ENCODE results near the gene YARS1. TPM values are rescaled to one million over a fixed set of nuclear protein-coding genes. Genes with fewer than 3 reads are reported as not detected.

The YARS1 gene
- total RNA-seq, 1 experiment from 2014 or later, result 194 TPM

GRCh38 chr1:32865639-32866405 is 48.7 kb upstream of the YARS1 start:
- Histone ChIP-seq H3K27ac (ENCODE audit: insufficient read length, low read depth, low read length) (no peak overlapping the region), H4K20me1 (ENCODE audit: control insufficient read depth, insufficient read depth, insufficient read length) (no peaks in the 10 kb centered on the region), H3K9me3 (ENCODE audit: control insufficient read depth, low read depth, low read length) (no peaks in the 10 kb centered on the region), H3K27me3 (ENCODE audit: insufficient read depth, low read length) (peaks cover 11% of the 10 kb centered on the region; the same call in 1 of the 2 replicates), H2BK12ac (ENCODE audit: insufficient read length, low read depth, low read length) (no peak overlapping the region), H4K91ac (ENCODE audit: insufficient read length, low read depth, low read length) (no peak overlapping the region), H2AK5ac (ENCODE audit: insufficient read length, low read length) (no peak overlapping the region), H3K4me2 (ENCODE audit: insufficient read depth, insufficient read length, low read length) (no peak overlapping the region), H3T11ph (ENCODE audit: low read length) (no peak overlapping the region), H3K23me2 (ENCODE audit: insufficient read length, low read depth, low read length, poor library complexity, severe bottlenecking) (no peaks in the 10 kb centered on the region), H3K79me1 (ENCODE audit: insufficient read depth, low read depth, low read length, poor library complexity, severe bottlenecking) (no peaks in the 10 kb centered on the region), H2BK120ac (ENCODE audit: low read depth, low read length, poor library complexity, severe bottlenecking) (no peak overlapping the region), H2AFZ (ENCODE audit: low read length) (no peak overlapping the region), H3K56ac (ENCODE audit: insufficient read length, low read depth, low read length) (no peak overlapping the region), H3K23ac (ENCODE audit: insufficient read length, low read depth, low read length) (no peak overlapping the region), H2BK5ac (ENCODE audit: insufficient read length, low read length) (no peak overlapping the region), H2BK15ac (ENCODE audit: low read depth, low read length) (no peak overlapping the region), H4K5ac (ENCODE audit: insufficient read length, low read depth, low read length) (no peak overlapping the region), H2BK20ac (ENCODE audit: low read depth, low read length, poor library complexity, severe bottlenecking) (no peak overlapping the region), H4K8ac (replicated peaks; ENCODE audit: insufficient read length, low read depth, low read length) (no peak overlapping the region), H3K18ac (ENCODE audit: insufficient read length, low read depth, low read length) (no peak overlapping the region), H3K14ac (ENCODE audit: insufficient read depth, low read length) (no peak overlapping the region), H3K79me2 (ENCODE audit: insufficient read depth, low read length) (no peaks in the 10 kb centered on the region), H3K9ac (ENCODE audit: extremely low read depth, insufficient read length, low read length) (no peak overlapping the region), H3K4ac (ENCODE audit: low read depth, low read length) (no peak overlapping the region), H3K4me1 (ENCODE audit: insufficient read depth, low read length) (0 out of 2 replicates have a peak, but pooled peaks cover 2% of the 10 kb centered on the region)
- TF ChIP-seq, protein P1, sequence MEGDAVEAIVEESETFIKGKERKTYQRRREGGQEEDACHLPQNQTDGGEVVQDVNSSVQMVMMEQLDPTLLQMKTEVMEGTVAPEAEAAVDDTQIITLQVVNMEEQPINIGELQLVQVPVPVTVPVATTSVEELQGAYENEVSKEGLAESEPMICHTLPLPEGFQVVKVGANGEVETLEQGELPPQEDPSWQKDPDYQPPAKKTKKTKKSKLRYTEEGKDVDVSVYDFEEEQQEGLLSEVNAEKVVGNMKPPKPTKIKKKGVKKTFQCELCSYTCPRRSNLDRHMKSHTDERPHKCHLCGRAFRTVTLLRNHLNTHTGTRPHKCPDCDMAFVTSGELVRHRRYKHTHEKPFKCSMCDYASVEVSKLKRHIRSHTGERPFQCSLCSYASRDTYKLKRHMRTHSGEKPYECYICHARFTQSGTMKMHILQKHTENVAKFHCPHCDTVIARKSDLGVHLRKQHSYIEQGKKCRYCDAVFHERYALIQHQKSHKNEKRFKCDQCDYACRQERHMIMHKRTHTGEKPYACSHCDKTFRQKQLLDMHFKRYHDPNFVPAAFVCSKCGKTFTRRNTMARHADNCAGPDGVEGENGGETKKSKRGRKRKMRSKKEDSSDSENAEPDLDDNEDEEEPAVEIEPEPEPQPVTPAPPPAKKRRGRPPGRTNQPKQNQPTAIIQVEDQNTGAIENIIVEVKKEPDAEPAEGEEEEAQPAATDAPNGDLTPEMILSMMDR (conservative IDR thresholded peaks at IDR 0.05), result no peak
- Mint-ChIP-seq H3K27ac (peak overlapping the region in 1 of 3 experiments; percentile 2; a peak in 1 of 7 replicates), H3K27me3 (ENCODE audit: low read depth) (peaks cover 23% of the 10 kb centered on the region), H3K36me3 (ENCODE audit: insufficient read depth in 1 of 3, low read depth in 3 of 3) (peaks cover 8 to 26% (median 18%) of the 10 kb centered on the region in 3 experiments), H3K4me3 (no peak overlapping the region), H3K4me1 (peaks cover 14 to 19% of the 10 kb centered on the region in 2 experiments), H3K9me3 (no peaks in the 10 kb centered on the region)
- no peak for DNase-seq
- WGBS (ENCODE audit: extremely low coverage, insufficient read length, low lambda C conversion rate), result no CpG with 5 or more reads among the region's 3 CpGs
